ENCODE data around the gene LARGE1.
"Not testable (repeated sequence)": the region's sequence is repeated elsewhere in the genome, so short reads cannot be mapped to it uniquely, and the experiment has no call there.

Gene LARGE1

GRCh38 chr22:33867971-33868370 is 52.3 kb downstream of the LARGE1 start:
- no peaks in the 10 kb centered on the region for H3K9me3 ChIP-seq (ENCODE audit: control insufficient read depth in 1 of 2, low read length in 2 of 2)
- peak overlapping the region; percentile 54 for H3K27ac ChIP-seq (ENCODE audit: low read length)
- H3K36me3 ChIP-seq (ENCODE audit: control insufficient read depth in 1 of 2, insufficient read depth in 2 of 2, low read length in 2 of 2): no peaks in the 10 kb centered on the region
- no peak overlapping the region for H3K4me3 ChIP-seq (ENCODE audit: low read depth in 1 of 2, low read length in 2 of 2)
- no peaks in the 10 kb centered on the region for H3K27me3 ChIP-seq (ENCODE audit: low read depth, low read length)
- H3K4me1 ChIP-seq (ENCODE audit: control insufficient read depth in 1 of 2, insufficient read depth in 2 of 2, low read length in 2 of 2): peaks cover 14 to 18% of the 10 kb centered on the region in 2 donors

DNA sequence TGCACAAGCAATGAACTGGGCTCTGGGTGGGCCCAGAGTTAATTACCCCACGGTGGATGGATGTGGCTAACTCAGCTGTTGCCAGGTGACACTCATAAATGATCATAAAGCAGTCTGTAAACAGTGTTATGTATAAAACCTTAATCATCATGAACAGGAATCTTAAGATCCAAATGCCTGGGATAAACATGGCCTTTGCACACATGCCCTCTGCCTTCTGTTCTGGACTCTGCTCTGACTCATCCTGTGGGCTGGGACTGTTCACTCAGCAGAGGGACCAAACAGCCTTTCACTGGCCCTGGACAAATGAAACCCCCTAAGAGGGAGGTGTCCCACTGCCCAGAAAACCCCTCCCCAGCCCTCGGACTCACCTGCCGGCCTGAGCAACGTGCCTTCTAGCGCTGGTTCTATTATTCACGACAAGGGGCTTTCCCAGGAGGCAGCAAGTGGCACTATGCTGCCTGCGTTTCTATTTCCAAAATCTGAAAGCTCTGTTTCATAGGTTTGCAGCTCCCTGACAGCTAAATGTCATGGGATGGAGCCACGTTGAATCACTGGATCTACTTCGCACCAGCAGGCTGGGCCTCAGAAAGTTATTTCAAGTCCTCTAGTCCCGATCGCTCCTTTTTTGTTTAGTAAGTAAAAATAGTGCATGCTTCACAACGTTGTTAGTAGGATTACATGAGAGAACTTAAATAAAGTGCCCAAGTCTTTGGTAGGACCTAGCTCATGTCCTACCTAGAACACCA is 53.0 kb downstream of the LARGE1 start:
- Histone ChIP-seq H3K9me3 (ENCODE audit: control insufficient read depth in 1 of 2, low read length in 2 of 2) (no peaks in the 10 kb centered on the region), H3K4me1 (ENCODE audit: control insufficient read depth in 1 of 2, insufficient read depth in 2 of 2, low read length in 2 of 2) (peaks cover 14 to 16% of the 10 kb centered on the region in 2 donors), H3K4me3 (ENCODE audit: low read depth in 1 of 2, low read length in 2 of 2) (no peak overlapping the region), H3K27ac (ENCODE audit: low read length) (peak overlapping the region; percentile 60), H3K36me3 (ENCODE audit: control insufficient read depth in 1 of 2, insufficient read depth in 2 of 2, low read length in 2 of 2) (no peaks in the 10 kb centered on the region), H3K27me3 (ENCODE audit: low read depth, low read length) (no peaks in the 10 kb centered on the region)

GRCh38 chr22:33866511-33866910 is 53.8 kb downstream of the LARGE1 start:
- no peaks in the 10 kb centered on the region for H3K9me3 ChIP-seq (ENCODE audit: control insufficient read depth in 1 of 2, low read length in 2 of 2)
- H3K27me3 ChIP-seq (ENCODE audit: low read depth, low read length): no peaks in the 10 kb centered on the region
- no peaks in the 10 kb centered on the region for H3K36me3 ChIP-seq (ENCODE audit: control insufficient read depth in 1 of 2, insufficient read depth in 2 of 2, low read length in 2 of 2)
- no peak overlapping the region for H3K4me3 ChIP-seq (ENCODE audit: low read depth in 1 of 2, low read length in 2 of 2)
- H3K27ac ChIP-seq (ENCODE audit: low read length): peak overlapping the region; percentile 60
- H3K4me1 ChIP-seq (ENCODE audit: control insufficient read depth in 1 of 2, insufficient read depth in 2 of 2, low read length in 2 of 2): peaks cover 14 to 16% of the 10 kb centered on the region in 2 donors

DNA sequence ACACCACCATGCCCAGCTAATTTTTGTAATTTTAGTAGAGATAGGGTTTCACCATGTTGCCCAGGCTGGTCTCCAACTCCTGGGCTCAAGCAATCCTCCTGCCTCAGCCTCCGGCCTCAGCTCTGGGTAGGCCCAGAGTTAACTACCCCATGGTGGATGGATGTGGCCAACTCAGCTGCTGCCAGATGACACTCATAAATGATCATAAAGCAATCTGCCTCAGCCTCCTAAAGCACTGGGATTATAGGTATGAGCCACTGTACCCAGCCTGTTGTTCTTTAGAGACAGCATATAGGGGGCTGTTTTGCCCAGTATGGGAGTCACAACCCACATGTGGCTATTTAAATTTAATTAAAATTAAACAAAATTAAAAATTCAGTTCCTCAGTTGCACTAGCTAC is 54.3 kb downstream of the LARGE1 start:
- Histone ChIP-seq H3K36me3 (ENCODE audit: control insufficient read depth in 1 of 2, insufficient read depth in 2 of 2, low read length in 2 of 2) (no peaks in the 10 kb centered on the region), H3K9me3 (ENCODE audit: control insufficient read depth in 1 of 2, low read length in 2 of 2) (no peaks in the 10 kb centered on the region), H3K27ac (ENCODE audit: low read length) (no peak overlapping the region), H3K4me3 (ENCODE audit: low read depth in 1 of 2, low read length in 2 of 2) (no peak overlapping the region), H3K27me3 (ENCODE audit: low read depth, low read length) (no peaks in the 10 kb centered on the region), H3K4me1 (ENCODE audit: control insufficient read depth in 1 of 2, insufficient read depth in 2 of 2, low read length in 2 of 2) (peaks cover 14 to 16% of the 10 kb centered on the region in 2 donors)

DNA sequence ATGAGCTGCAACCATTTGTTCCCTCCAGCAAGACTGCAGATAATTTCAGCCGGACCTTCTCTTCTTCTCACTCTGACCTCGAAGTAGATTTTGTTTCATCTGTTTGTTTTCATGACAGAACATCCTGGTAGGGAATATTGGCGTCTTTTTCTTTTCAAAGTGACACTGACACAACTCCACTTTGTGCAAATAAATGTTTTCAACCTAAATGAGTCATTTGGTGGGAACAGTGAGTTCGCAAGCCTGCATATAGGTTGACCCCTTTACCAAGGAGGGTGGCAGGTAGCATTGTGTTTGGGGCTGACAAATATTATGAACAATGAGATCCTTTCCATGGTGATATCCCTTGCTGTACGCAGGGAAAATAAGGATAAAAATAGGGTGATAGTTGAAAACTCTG is 55.0 kb downstream of the LARGE1 start:
- Histone ChIP-seq H3K27ac (ENCODE audit: low read length) (no peak overlapping the region), H3K9me3 (ENCODE audit: control insufficient read depth in 1 of 2, low read length in 2 of 2) (no peaks in the 10 kb centered on the region), H3K4me3 (ENCODE audit: low read depth in 1 of 2, low read length in 2 of 2) (no peak overlapping the region), H3K4me1 (ENCODE audit: control insufficient read depth in 1 of 2, insufficient read depth in 2 of 2, low read length in 2 of 2) (peaks cover 14 to 16% of the 10 kb centered on the region in 2 donors), H3K27me3 (ENCODE audit: low read depth, low read length) (no peaks in the 10 kb centered on the region), H3K36me3 (ENCODE audit: control insufficient read depth in 1 of 2, insufficient read depth in 2 of 2, low read length in 2 of 2) (no peaks in the 10 kb centered on the region)

DNA sequence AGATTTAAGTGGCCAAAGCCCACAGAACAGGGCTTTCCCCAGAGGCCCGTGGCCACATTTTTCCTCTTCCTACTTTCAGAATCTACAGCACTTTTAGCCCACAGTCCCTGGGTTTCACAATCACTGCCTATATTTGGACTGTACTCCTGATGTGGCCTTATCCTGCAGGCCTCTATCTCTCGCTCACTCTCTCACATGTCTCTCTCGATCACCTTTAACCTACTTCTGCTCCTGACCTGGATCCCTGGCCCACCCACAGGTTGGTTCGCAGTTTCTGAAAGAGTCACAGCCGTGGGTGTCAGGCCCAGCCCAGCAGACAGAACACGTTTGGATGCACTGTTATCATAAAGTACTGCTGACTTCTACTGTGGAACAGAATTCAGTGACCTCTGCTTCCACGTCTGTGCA is 55.5 kb downstream of the LARGE1 start:
- Histone ChIP-seq H3K36me3 (ENCODE audit: control insufficient read depth in 1 of 2, insufficient read depth in 2 of 2, low read length in 2 of 2) (no peaks in the 10 kb centered on the region), H3K4me3 (ENCODE audit: low read depth in 1 of 2, low read length in 2 of 2) (no peak overlapping the region), H3K4me1 (ENCODE audit: control insufficient read depth in 1 of 2, insufficient read depth in 2 of 2, low read length in 2 of 2) (peaks cover 9 to 16% of the 10 kb centered on the region in 2 donors), H3K27ac (ENCODE audit: low read length) (no peak overlapping the region), H3K27me3 (ENCODE audit: low read depth, low read length) (no peaks in the 10 kb centered on the region), H3K9me3 (ENCODE audit: control insufficient read depth in 1 of 2, low read length in 2 of 2) (no peaks in the 10 kb centered on the region)

DNA sequence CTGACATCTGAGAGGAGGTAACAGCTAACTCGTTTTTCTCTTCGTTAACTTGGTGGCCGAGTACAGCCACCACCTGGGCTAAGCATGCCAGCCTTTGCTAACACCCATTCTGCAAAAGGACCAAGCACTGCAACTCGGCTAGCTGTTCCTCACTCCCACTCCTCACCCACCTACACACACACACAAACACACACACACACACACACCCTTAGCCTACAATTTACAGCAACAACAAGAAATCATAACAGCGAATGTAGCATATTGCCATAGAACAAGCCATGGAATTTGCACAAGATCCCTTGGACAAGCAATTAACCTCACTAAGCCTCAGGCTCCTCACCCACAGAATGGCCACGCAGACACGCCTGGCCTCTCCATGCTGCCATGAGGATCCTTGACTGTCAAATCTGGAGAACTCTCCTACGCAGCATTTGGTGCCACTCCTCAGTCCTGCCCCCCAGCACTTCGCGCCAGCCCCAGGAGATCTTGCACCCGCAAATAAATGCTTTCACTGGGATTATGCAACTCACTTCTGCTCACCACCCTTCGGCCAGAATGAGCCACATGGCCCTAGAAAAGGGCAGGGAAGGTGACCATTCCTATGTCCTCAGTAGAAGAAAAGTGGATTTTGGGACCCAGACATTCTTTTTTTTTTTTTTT is 58.9 kb downstream of the LARGE1 start:
- H3K9me3 ChIP-seq (ENCODE audit: control insufficient read depth in 1 of 2, low read length in 2 of 2): no peaks in the 10 kb centered on the region
- H3K36me3 ChIP-seq (ENCODE audit: control insufficient read depth in 1 of 2, insufficient read depth in 2 of 2, low read length in 2 of 2): no peaks in the 10 kb centered on the region
- no peak overlapping the region for H3K27ac ChIP-seq (ENCODE audit: low read length)
- H3K27me3 ChIP-seq (ENCODE audit: low read depth, low read length): no peaks in the 10 kb centered on the region
- peaks cover 0 to 12% of the 10 kb centered on the region in 2 donors for H3K4me1 ChIP-seq (ENCODE audit: control insufficient read depth in 1 of 2, insufficient read depth in 2 of 2, low read length in 2 of 2)
- H3K4me3 ChIP-seq (ENCODE audit: low read depth in 1 of 2, low read length in 2 of 2): no peak overlapping the region

DNA sequence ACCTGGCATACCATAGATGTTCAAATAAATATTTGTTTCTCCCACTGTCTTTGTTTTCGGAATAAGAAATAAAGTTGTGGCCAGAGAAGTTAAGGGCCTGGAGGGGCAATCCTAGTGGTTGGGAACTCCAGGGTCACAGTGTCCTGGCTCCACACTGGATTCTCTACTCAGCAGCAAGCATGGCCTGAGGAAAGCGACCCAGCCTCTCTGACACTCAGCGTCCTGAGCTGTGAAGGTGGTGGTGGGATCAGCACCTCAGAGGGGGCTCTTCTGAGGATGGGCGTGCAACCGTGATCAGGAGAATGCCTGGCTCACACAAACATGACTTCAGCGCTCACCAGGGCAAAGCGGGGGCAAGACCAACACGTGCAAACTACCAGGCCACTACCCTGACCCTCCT is 59.9 kb downstream of the LARGE1 start:
- no peaks in the 10 kb centered on the region for H3K36me3 ChIP-seq (ENCODE audit: control insufficient read depth in 1 of 2, insufficient read depth in 2 of 2, low read length in 2 of 2)
- no peak overlapping the region for H3K4me3 ChIP-seq (ENCODE audit: low read depth in 1 of 2, low read length in 2 of 2)
- H3K27ac ChIP-seq (ENCODE audit: low read length): no peak overlapping the region
- peaks cover 0 to 11% of the 10 kb centered on the region in 2 donors for H3K4me1 ChIP-seq (ENCODE audit: control insufficient read depth in 1 of 2, insufficient read depth in 2 of 2, low read length in 2 of 2)
- H3K27me3 ChIP-seq (ENCODE audit: low read depth, low read length): no peaks in the 10 kb centered on the region
- no peaks in the 10 kb centered on the region for H3K9me3 ChIP-seq (ENCODE audit: control insufficient read depth in 1 of 2, low read length in 2 of 2)

DNA sequence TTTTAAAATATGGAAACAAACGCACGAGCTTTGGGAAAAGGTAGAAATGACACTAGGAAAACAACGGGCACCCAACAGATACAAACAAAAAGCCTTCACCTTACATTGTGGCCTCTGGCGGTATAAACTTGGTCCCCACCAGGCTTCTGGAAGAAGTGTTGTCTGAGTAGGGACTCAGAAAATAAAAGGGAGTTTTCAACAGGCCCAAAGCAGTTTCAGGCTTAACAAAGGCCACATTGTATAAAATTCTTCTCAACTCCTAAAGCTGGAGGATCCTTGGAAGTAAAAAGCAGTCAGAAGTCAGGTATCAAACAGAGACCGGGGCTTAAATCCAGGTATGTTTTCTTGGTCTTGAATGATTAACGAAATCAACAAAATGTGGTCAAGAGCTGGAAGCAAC is 61.0 kb downstream of the LARGE1 start:
- H3K36me3 ChIP-seq (ENCODE audit: control insufficient read depth in 1 of 2, insufficient read depth in 2 of 2, low read length in 2 of 2): no peaks in the 10 kb centered on the region
- no peak overlapping the region for H3K4me3 ChIP-seq (ENCODE audit: low read depth in 1 of 2, low read length in 2 of 2)
- no peak overlapping the region for H3K27ac ChIP-seq (ENCODE audit: low read length)
- H3K27me3 ChIP-seq (ENCODE audit: low read depth, low read length): no peaks in the 10 kb centered on the region
- H3K4me1 ChIP-seq (ENCODE audit: control insufficient read depth in 1 of 2, insufficient read depth in 2 of 2, low read length in 2 of 2): peaks cover 0 to 2% of the 10 kb centered on the region in 2 donors
- no peaks in the 10 kb centered on the region for H3K9me3 ChIP-seq (ENCODE audit: control insufficient read depth in 1 of 2, low read length in 2 of 2)

DNA sequence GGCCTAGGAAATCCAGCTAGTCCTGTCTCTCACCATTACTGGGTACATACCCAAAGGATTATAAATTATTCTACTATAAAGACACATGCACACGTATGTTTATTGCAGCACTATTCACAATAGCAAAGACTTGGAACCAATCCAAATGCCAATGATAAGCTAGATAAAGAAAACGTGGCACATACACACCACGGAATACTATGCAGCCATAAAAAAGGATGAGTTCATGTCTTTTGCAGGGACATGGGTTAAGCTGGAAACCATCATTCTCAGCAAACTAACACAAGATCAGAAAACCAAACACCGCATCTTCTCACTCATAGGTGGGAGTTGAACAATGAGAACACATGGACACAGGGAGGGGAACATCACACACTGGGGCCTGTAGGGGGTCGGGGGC is 61.6 kb downstream of the LARGE1 start:
- H3K4me1 ChIP-seq (ENCODE audit: control insufficient read depth in 1 of 2, insufficient read depth in 2 of 2, low read length in 2 of 2); H3K36me3 ChIP-seq (ENCODE audit: control insufficient read depth in 1 of 2, insufficient read depth in 2 of 2, low read length in 2 of 2); H3K4me3 ChIP-seq (ENCODE audit: low read depth in 1 of 2, low read length in 2 of 2); H3K27me3 ChIP-seq (ENCODE audit: low read depth, low read length); H3K27ac ChIP-seq (ENCODE audit: low read length); H3K9me3 ChIP-seq (ENCODE audit: control insufficient read depth in 1 of 2, low read length in 2 of 2): not testable (repeated sequence)

DNA sequence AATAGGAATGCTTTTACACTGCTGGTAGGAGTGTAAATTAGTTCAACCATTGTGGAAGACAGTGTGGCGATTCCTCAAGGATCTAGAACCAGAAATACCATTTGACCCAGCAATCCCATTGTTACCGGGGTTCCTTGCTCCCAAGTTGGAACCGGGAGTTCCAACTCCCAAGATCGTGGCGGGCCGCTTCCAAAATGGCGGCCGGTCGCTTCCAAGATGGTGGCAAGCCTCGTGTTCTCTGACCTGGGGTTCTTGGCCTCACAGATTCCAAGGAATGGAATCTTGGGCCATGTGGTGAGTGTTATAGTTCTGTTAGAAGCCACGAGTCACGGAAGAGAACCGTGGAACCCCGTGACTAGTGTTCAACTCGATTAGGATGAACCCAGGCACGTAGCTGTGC is 62.5 kb downstream of the LARGE1 start:
- H3K27ac ChIP-seq (ENCODE audit: low read length); H3K4me3 ChIP-seq (ENCODE audit: low read depth in 1 of 2, low read length in 2 of 2); H3K36me3 ChIP-seq (ENCODE audit: control insufficient read depth in 1 of 2, insufficient read depth in 2 of 2, low read length in 2 of 2); H3K9me3 ChIP-seq (ENCODE audit: control insufficient read depth in 1 of 2, low read length in 2 of 2); H3K27me3 ChIP-seq (ENCODE audit: low read depth, low read length): not testable (repeated sequence)
- peaks cover 0 to 15% of the 10 kb centered on the region in 2 donors for H3K4me1 ChIP-seq (ENCODE audit: control insufficient read depth in 1 of 2, insufficient read depth in 2 of 2, low read length in 2 of 2)
